Adrenal gland (tissue), 5 donors: ENCODE data around the gene CHIC2.

ENCODE experiments used
- POLR2A ChIP-seq, 2 donors: fragments of 450-650 bp; IDR thresholded peaks; one replicate each; pipeline ENCODE4 v1.6.1; 2017; ENCODE audit warnings: antibody characterized with exemption in 2 of 2, mild to moderate bottlenecking in 2 of 2, moderate library complexity in 1 of 2
- TF ChIP-seq, protein P1 (sequence below), 6 experiments: fragments of 450-650 bp in 4 of 6; fragments of 200-600 bp in 2 of 6; sonication (generic) in 1 of 6; IDR thresholded peaks; 1 replicate in 5 of 6; 2 replicates in 1 of 6; pipeline versions ENCODE4 v1.5.1 to v1.8.0; 2016 to 2021; ENCODE audit warnings: antibody characterized with exemption in 6 of 6, mild to moderate bottlenecking in 2 of 6, moderate library complexity in 1 of 6
- donor health status: DM: no; HTN: no; CAD: no.

DNA sequence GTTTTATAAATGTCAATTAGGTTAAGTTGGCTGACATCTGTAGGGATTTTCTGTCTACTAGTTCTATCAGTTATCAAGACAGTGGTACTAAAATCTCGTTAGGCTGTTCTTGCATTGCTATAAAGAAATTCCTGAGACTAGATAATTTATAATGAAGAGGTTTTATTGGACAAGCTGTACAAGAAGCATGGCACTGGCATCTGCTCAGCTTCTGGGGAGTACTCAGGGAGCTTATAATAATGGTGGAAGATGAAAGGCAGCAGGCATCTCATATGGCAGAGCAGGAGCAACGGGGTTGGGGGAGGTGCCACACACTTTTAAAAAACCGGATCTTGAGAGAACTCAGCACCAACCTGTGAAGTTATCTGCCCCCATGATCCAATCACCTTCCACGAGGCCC is 28.2 kb downstream of the CHIC2 start:
- TF ChIP-seq POLR2A (IDR thresholded peaks at IDR 0.05) = no peak
- TF ChIP-seq, protein P1, sequence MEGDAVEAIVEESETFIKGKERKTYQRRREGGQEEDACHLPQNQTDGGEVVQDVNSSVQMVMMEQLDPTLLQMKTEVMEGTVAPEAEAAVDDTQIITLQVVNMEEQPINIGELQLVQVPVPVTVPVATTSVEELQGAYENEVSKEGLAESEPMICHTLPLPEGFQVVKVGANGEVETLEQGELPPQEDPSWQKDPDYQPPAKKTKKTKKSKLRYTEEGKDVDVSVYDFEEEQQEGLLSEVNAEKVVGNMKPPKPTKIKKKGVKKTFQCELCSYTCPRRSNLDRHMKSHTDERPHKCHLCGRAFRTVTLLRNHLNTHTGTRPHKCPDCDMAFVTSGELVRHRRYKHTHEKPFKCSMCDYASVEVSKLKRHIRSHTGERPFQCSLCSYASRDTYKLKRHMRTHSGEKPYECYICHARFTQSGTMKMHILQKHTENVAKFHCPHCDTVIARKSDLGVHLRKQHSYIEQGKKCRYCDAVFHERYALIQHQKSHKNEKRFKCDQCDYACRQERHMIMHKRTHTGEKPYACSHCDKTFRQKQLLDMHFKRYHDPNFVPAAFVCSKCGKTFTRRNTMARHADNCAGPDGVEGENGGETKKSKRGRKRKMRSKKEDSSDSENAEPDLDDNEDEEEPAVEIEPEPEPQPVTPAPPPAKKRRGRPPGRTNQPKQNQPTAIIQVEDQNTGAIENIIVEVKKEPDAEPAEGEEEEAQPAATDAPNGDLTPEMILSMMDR (IDR thresholded peaks at IDR 0.05) = no peak
